Measurements from ENCODE around the gene TRAT1. TPM values are rescaled to one million over a fixed set of nuclear protein-coding genes. Genes with fewer than 3 reads are reported as not detected.

Gene TRAT1
- total RNA-seq, 6 experiments from 2014 or later: not detected

- no peaks in the 10 kb centered on the region for H3K9me3 Mint-ChIP-seq
- H3K27me3 Mint-ChIP-seq (ENCODE audit: insufficient read depth): no peaks in the 10 kb centered on the region
- DNase-seq: no peak
- H3K4me1 Mint-ChIP-seq (ENCODE audit: low read depth): no peaks in the 10 kb centered on the region
- no peak overlapping the region for H3K27ac Mint-ChIP-seq
- TF ChIP-seq CTCF (IDR thresholded peaks at IDR 0.05): no peak
- H3K4me3 Mint-ChIP-seq: no peak overlapping the region
- no peaks in the 10 kb centered on the region for H3K36me3 Mint-ChIP-seq (ENCODE audit: low read depth)
Observed at GRCh38 chr3:108835101-108835500, 12.5 kb downstream of the TRAT1 start.

GRCh38 chr3:108838436-108838835 lies 15.8 kb downstream of the TRAT1 start:
- H3K4me3 Mint-ChIP-seq: no peak overlapping the region
- no peaks in the 10 kb centered on the region; the same call in 1 of the 2 replicates for H3K27me3 Mint-ChIP-seq (ENCODE audit: insufficient read depth)
- H3K36me3 Mint-ChIP-seq (ENCODE audit: low read depth): no peaks in the 10 kb centered on the region
- DNase-seq: no peak
- H3K9me3 Mint-ChIP-seq: peaks cover under 1% of the 10 kb centered on the region; the same call in 1 of the 2 replicates
- H3K4me1 Mint-ChIP-seq (ENCODE audit: low read depth): no peaks in the 10 kb centered on the region
- TF ChIP-seq CTCF (IDR thresholded peaks at IDR 0.05): no peak
- no peak overlapping the region for H3K27ac Mint-ChIP-seq

GRCh38 chr3:108845709-108846293 lies 23.2 kb downstream of the TRAT1 start:
- H3K9me3 Mint-ChIP-seq: peaks cover 7% of the 10 kb centered on the region
- no peak overlapping the region for H3K27ac Mint-ChIP-seq
- H3K27me3 Mint-ChIP-seq (ENCODE audit: insufficient read depth): peaks cover 1% of the 10 kb centered on the region
- no peak overlapping the region for H3K4me3 Mint-ChIP-seq
- DNase-seq: no peak
- no peak for TF ChIP-seq CTCF (IDR thresholded peaks at IDR 0.05)
- H3K36me3 Mint-ChIP-seq (ENCODE audit: low read depth): no peaks in the 10 kb centered on the region
- H3K4me1 Mint-ChIP-seq (ENCODE audit: low read depth): no peaks in the 10 kb centered on the region

- no peaks in the 10 kb centered on the region for H3K36me3 Mint-ChIP-seq (ENCODE audit: low read depth)
- peaks cover 9% of the 10 kb centered on the region for H3K9me3 Mint-ChIP-seq
- H3K4me3 Mint-ChIP-seq: no peak overlapping the region
- no peaks in the 10 kb centered on the region for H3K4me1 Mint-ChIP-seq (ENCODE audit: low read depth)
- DNase-seq: no peak
- TF ChIP-seq CTCF (IDR thresholded peaks at IDR 0.05): no peak
- H3K27ac Mint-ChIP-seq: no peak overlapping the region
- H3K27me3 Mint-ChIP-seq (ENCODE audit: insufficient read depth): peaks cover 1% of the 10 kb centered on the region
Observed at GRCh38 chr3:108847187-108847586, 24.6 kb downstream of the TRAT1 start.

- H3K27ac Mint-ChIP-seq: no peak overlapping the region
Observed at GRCh38 chr3:108849075-108849474, 26.5 kb downstream of the TRAT1 start.

More at GRCh38 chr3:108849075-108849474, 26.5 kb downstream of the TRAT1 start:
- TF ChIP-seq CTCF (IDR thresholded peaks at IDR 0.05): no peak
- no peak overlapping the region for H3K4me3 Mint-ChIP-seq
- H3K27me3 Mint-ChIP-seq (ENCODE audit: insufficient read depth): peaks cover 1% of the 10 kb centered on the region
- no peaks in the 10 kb centered on the region for H3K4me1 Mint-ChIP-seq (ENCODE audit: low read depth)
- no peak for DNase-seq
- peaks cover 9% of the 10 kb centered on the region for H3K9me3 Mint-ChIP-seq
- no peaks in the 10 kb centered on the region for H3K36me3 Mint-ChIP-seq (ENCODE audit: low read depth)

Data from HFFc6 (cell line).